ENCODE results near the gene PROC.

The PROC gene

GRCh38 chr2:127455566-127456493, 37.6 kb downstream of the PROC start:
- H3K27ac ChIP-seq (ENCODE audit: extremely low read depth, low read depth, low read length) = no peak overlapping the region
- CTCF ChIA-PET = interaction anchor here (0.6 kb wide), 1 partner anchor 100 kb away, joined by 3 read pairs; no protein-coding TSS in a partner anchor
- no peak overlapping the region for H3K4me3 ChIP-seq (ENCODE audit: low read depth, low read length)
- POLR2A ChIA-PET = no interaction called here
- TF ChIP-seq ZNF394 (tag by site-specific recombination; IDR thresholded peaks at IDR 0.05; ENCODE audit: borderline replicate concordance) = no peak
- TF ChIP-seq ZSCAN4 (tag by site-specific recombination; IDR thresholded peaks at IDR 0.05) = no peak
- no peak for TF ChIP-seq PRDM1 (tag by site-specific recombination; IDR thresholded peaks at IDR 0.05)
- TF ChIP-seq ZNF76 (tag by site-specific recombination; IDR thresholded peaks at IDR 0.05; ENCODE audit: borderline replicate concordance, low read depth) = no peak
- no peaks in the 10 kb centered on the region for H3K9me3 ChIP-seq (ENCODE audit: control insufficient read depth, insufficient read depth, low read depth, low read length)
- no peaks in the 10 kb centered on the region for H3K36me3 ChIP-seq (ENCODE audit: control insufficient read depth in 2 of 2, insufficient read depth in 1 of 2, low read length in 2 of 2)
- no peaks in the 10 kb centered on the region for H3K4me1 ChIP-seq (ENCODE audit: control insufficient read depth, insufficient read depth, low read length)

DNA sequence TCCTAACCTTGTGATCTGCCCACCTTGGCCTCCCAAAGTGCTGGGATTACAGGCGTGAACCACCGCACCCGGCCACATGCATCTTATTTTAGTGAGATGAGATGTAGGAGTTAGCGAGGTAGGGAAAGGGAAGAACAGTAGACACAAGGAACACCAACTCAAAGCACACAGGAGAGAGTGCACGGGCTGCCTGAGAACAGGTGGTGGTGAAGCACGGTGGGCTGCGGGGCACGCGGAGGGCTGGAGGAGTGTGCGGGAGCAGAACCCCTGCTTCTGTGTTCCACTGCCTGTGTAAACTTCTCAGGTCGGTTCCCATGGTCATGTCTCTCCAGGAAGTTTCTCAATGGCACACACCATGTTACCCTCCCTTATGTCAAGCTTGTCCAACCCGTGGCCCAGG, 38.7 kb downstream of the PROC start:
- no peak overlapping the region for H3K4me3 ChIP-seq (ENCODE audit: low read depth, low read length)
- H3K36me3 ChIP-seq (ENCODE audit: control insufficient read depth in 2 of 2, insufficient read depth in 1 of 2, low read length in 2 of 2) = no peaks in the 10 kb centered on the region
- POLR2A ChIA-PET = no interaction called here
- no peaks in the 10 kb centered on the region for H3K9me3 ChIP-seq (ENCODE audit: control insufficient read depth, insufficient read depth, low read depth, low read length)
- no peak overlapping the region for H3K27ac ChIP-seq (ENCODE audit: extremely low read depth, low read depth, low read length)
- CTCF ChIA-PET = interaction anchor here (0.5 to 1.1 kb wide), 3 partner anchors 22 to 276 kb away, joined by 3 to 4 read pairs (median 3); no protein-coding TSS in a partner anchor
- H3K4me1 ChIP-seq (ENCODE audit: control insufficient read depth, insufficient read depth, low read length) = no peaks in the 10 kb centered on the region
- no peak for TF ChIP-seq ZFHX2 (tag by site-specific recombination; conservative IDR thresholded peaks at IDR 0.05)
- TF ChIP-seq ZNF626 (tag by site-specific recombination; IDR thresholded peaks at IDR 0.05) = no peak

GRCh38 chr2:127462461-127462860, 44.2 kb downstream of the PROC start:
- H3K9me3 ChIP-seq (ENCODE audit: control insufficient read depth, insufficient read depth, low read depth, low read length) = no peaks in the 10 kb centered on the region
- no peak overlapping the region for H3K27ac ChIP-seq (ENCODE audit: extremely low read depth, low read depth, low read length)
- no peak overlapping the region for H3K4me3 ChIP-seq (ENCODE audit: low read depth, low read length)
- ChIA-PET POLR2A (no interaction called here), CTCF (interaction anchor here (0.5 to 1.3 kb wide), 4 partner anchors 8 to 265 kb away, joined by 3 to 6 read pairs (median 3); no protein-coding TSS in a partner anchor)
- no peaks in the 10 kb centered on the region for H3K36me3 ChIP-seq (ENCODE audit: control insufficient read depth in 2 of 2, insufficient read depth in 1 of 2, low read length in 2 of 2)
- no peaks in the 10 kb centered on the region for H3K4me1 ChIP-seq (ENCODE audit: control insufficient read depth, insufficient read depth, low read length)
- TF ChIP-seq ZBTB17 (tag by site-specific recombination; IDR thresholded peaks at IDR 0.05) (no peak), OVOL3 (tag by site-specific recombination; IDR thresholded peaks at IDR 0.05) (no peak), ZNF18 (tag by site-specific recombination; IDR thresholded peaks at IDR 0.05) (no peak), ZNF768 (tag by site-specific recombination; IDR thresholded peaks at IDR 0.05) (no peak), ZNF324 (tag by site-specific recombination; IDR thresholded peaks at IDR 0.05) (no peak), ZNF274 (IDR thresholded peaks at IDR 0.05; ENCODE audit: low read length) (no peak), ZNF274 (tag by site-specific recombination; IDR thresholded peaks at IDR 0.05; ENCODE audit: borderline replicate concordance) (no peak)
- TF ChIP-seq, protein P1, sequence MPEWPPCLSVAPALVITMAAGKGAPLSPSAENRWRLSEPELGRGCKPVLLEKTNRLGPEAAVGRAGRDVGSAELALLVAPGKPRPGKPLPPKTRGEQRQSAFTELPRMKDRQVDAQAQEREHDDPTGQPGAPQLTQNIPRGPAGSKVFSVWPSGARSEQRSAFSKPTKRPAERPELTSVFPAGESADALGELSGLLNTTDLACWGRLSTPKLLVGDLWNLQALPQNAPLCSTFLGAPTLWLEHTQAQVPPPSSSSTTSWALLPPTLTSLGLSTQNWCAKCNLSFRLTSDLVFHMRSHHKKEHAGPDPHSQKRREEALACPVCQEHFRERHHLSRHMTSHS (tag by site-specific recombination; IDR thresholded peaks at IDR 0.05) = no peak

All from HEK293 (cell line).